Activated CD8-positive, alpha-beta memory T cell treated with anti-CD3 and anti-CD28 coated beads, Interleukin-2, amount 50 U/mL, for 1 hour (primary cell): ENCODE measurements around the gene ZSWIM4.
A peak's percentile ranks its signal among the peaks of the same experiment; 100 is the strongest.
"Not testable (repeated sequence)": the region's sequence is repeated elsewhere in the genome, so short reads cannot be mapped to it uniquely, and the experiment has no call there.

ENCODE experiments used
- DNase-seq: peaks from one replicate; pipeline ENCODE4 v3.0.0-alpha.2; 2020; ENCODE audit errors: extremely low read depth

ZSWIM4 gene

GRCh38 chr19:13849991-13850909, 55.0 kb downstream of the ZSWIM4 start:
- DNase-seq, result no peak

- no peak for DNase-seq
Measured at GRCh38 chr19:13850910-13851733, 55.9 kb downstream of the ZSWIM4 start.

- not testable (repeated sequence) for DNase-seq
Measured at GRCh38 chr19:13851734-13852114, 56.5 kb downstream of the ZSWIM4 start.

GRCh38 chr19:13852171-13852707, 57.0 kb downstream of the ZSWIM4 start:
- not testable (repeated sequence) for DNase-seq

- no peak for DNase-seq
Measured at GRCh38 chr19:13856497-13856896, 61.3 kb downstream of the ZSWIM4 start.

GRCh38 chr19:13859361-13859880, 64.2 kb downstream of the ZSWIM4 start:
- DNase-seq, result no peak

GRCh38 chr19:13860679-13861391, 65.6 kb downstream of the ZSWIM4 start:
- no peak for DNase-seq

- DNase-seq, result no peak
Measured at GRCh38 chr19:13861392-13861713, 66.1 kb downstream of the ZSWIM4 start.

- peak; percentile 75 for DNase-seq
Measured at GRCh38 chr19:13861714-13862531, 66.7 kb downstream of the ZSWIM4 start.

- no peak for DNase-seq
Measured at GRCh38 chr19:13864046-13864666, 68.9 kb downstream of the ZSWIM4 start.

GRCh38 chr19:13864667-13865570, 69.7 kb downstream of the ZSWIM4 start:
- no peak for DNase-seq

- no peak for DNase-seq
Measured at GRCh38 chr19:13865571-13866462, 70.6 kb downstream of the ZSWIM4 start.

GRCh38 chr19:13866463-13867046, 71.3 kb downstream of the ZSWIM4 start:
- DNase-seq, result no peak

- DNase-seq, result no peak
Measured at GRCh38 chr19:13868663-13869062, 73.4 kb downstream of the ZSWIM4 start.

GRCh38 chr19:13869281-13869680, 74.0 kb downstream of the ZSWIM4 start:
- no peak for DNase-seq

GRCh38 chr19:13870873-13871272, 75.6 kb downstream of the ZSWIM4 start:
- DNase-seq, result no peak

- DNase-seq, result no peak
Measured at GRCh38 chr19:13872339-13872694, 77.1 kb downstream of the ZSWIM4 start.
